Stomach smooth muscle (tissue), 2 donors: ENCODE results near the gene COL5A1.
"Not testable (repeated sequence)": the region's sequence is repeated elsewhere in the genome, so short reads cannot be mapped to it uniquely, and the experiment has no call there.

Source experiments
- H3K27ac ChIP-seq: one replicate; pipeline ENCODE4 v1.7.0; 2013; ENCODE audit warnings: mild to moderate bottlenecking, low read length, inconsistent platforms
- H3K27me3 ChIP-seq, 2 donors: one replicate each; pipeline ENCODE4 v1.7.0; 2013; ENCODE audit warnings: low read length in 2 of 2; ENCODE audit not compliant: insufficient read depth in 2 of 2, control insufficient read depth in 1 of 2
- H3K36me3 ChIP-seq, 2 donors: one replicate each; pipeline ENCODE4 v1.7.0; 2013; ENCODE audit warnings: low read length in 2 of 2; ENCODE audit not compliant: control insufficient read depth in 2 of 2, insufficient read depth in 2 of 2
- H3K4me1 ChIP-seq: one replicate; pipeline ENCODE4 v1.7.0; 2013; ENCODE audit warnings: low read length; ENCODE audit not compliant: control insufficient read depth, insufficient read depth
- H3K4me3 ChIP-seq, 2 donors: one replicate each; pipeline ENCODE4 v1.7.0; 2013; ENCODE audit warnings: low read length in 2 of 2
- H3K9ac ChIP-seq, 2 donors: one replicate each; pipeline ENCODE4 v1.7.0; 2013; ENCODE audit warnings: low read length in 2 of 2, mild to moderate bottlenecking in 1 of 2
- H3K9me3 ChIP-seq, 2 donors: one replicate each; pipeline ENCODE4 v1.7.0; 2013; ENCODE audit warnings: low read length in 2 of 2; ENCODE audit not compliant: control insufficient read depth in 2 of 2
- donor health status: healthy.
- donor health status: Pancreatic carcinoma.

COL5A1 gene

DNA sequence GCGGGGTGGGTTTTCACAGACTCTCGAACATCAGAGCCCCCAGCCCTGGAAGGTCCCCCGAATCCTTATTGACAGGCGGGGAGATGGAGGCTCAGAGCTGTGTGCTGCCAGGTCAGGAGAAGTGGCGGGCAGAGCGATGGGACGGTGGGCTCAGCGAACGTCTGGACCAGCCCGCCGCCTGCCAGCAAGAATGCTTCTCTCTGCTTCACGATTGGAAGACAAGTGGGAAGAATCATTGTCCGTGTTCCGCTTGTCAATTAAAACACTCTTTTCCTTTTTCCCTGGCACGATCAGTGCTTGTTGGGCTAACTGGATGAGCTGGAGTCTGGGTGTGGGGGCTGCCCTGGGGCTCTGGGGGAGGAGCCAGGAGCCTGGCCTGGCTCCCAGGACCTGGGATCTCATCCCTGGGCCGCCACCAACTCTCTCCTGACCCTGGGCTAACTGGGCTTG is 1.6 kb downstream of the COL5A1 start:
- Histone ChIP-seq H3K9me3 (no peaks in the 10 kb centered on the region), H3K4me3 (peak overlapping the region; percentile 82 to 87), H3K9ac (peak overlapping the region; percentile 71), H3K27me3 (no peaks in the 10 kb centered on the region), H3K36me3 (no peaks in the 10 kb centered on the region), H3K27ac (peak overlapping the region; percentile 88), H3K4me1 (peaks cover 65% of the 10 kb centered on the region)

DNA sequence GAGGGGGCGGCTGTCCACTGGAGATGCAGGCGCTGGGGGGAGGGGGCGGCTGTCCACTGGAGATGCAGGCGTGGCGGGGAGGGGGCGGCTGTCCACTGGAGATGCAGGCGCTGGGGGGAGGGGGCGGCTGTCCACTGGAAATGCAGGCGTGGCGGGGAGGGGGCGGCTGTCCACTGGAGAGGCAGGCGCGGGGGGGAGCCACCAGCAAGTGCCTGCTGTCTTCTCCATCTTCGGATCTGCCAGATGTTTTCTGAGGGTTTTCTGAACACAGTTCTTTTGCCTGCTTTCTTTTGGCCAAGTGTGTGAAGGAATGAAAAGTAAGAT is 2.8 kb downstream of the COL5A1 start:
- Histone ChIP-seq H3K4me3 (peak overlapping the region; percentile 50 to 73), H3K4me1 (peaks cover 75% of the 10 kb centered on the region), H3K27ac (peak overlapping the region; percentile 77)
- H3K27me3 ChIP-seq, H3K9ac ChIP-seq, H3K9me3 ChIP-seq, H3K36me3 ChIP-seq: not testable (repeated sequence)

DNA sequence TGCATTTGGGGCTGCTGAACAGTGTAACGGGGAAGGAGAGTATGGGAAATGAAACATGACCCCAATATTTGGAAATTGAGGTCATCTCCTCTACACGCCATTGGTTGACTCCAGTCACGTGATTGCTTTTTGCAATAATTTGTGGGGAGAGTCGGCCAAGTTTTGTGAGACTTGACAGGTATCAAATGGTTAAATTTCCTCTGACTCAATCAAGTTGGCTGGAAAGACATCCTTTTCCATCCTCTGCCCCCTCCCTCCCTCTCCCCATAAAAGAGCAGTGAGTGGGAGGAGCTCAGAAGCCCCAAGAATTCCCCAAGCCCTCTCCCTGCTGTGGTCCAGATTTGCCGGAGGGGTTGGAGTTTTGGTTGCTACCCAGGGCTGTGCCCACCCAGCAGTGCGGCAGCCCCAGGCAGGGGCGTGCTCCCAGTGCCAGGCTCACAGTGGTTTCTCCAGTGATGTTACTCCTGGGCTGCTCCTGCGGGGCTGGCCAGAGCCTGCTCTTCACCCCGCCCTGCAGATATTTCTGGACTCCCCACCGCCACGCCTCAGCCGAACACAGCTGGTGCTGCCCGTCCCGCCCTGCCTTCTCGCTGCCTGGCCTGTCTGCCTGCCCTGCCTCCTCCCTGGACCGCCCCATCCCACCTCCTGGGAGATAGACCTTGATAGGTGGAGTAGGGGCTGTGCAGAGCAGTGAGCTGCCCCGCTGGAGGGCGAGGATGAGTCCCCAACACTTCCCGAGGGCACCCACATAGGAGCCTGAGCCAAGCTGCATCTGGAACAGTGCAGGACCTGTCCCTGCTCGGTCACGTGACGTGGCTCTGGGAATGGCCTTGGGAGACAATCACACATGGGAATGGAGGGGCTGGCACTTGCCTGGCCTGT is 3.4 kb downstream of the COL5A1 start:
- Histone ChIP-seq H3K9ac (peak overlapping the region; percentile 36 to 39), H3K27ac (peak overlapping the region; percentile 77), H3K4me3 (peak overlapping the region; percentile 50 to 73), H3K36me3 (peaks cover 0 to 4% of the 10 kb centered on the region in 2 donors), H3K9me3 (no peaks in the 10 kb centered on the region), H3K4me1 (peaks cover 75% of the 10 kb centered on the region), H3K27me3 (no peaks in the 10 kb centered on the region)

DNA sequence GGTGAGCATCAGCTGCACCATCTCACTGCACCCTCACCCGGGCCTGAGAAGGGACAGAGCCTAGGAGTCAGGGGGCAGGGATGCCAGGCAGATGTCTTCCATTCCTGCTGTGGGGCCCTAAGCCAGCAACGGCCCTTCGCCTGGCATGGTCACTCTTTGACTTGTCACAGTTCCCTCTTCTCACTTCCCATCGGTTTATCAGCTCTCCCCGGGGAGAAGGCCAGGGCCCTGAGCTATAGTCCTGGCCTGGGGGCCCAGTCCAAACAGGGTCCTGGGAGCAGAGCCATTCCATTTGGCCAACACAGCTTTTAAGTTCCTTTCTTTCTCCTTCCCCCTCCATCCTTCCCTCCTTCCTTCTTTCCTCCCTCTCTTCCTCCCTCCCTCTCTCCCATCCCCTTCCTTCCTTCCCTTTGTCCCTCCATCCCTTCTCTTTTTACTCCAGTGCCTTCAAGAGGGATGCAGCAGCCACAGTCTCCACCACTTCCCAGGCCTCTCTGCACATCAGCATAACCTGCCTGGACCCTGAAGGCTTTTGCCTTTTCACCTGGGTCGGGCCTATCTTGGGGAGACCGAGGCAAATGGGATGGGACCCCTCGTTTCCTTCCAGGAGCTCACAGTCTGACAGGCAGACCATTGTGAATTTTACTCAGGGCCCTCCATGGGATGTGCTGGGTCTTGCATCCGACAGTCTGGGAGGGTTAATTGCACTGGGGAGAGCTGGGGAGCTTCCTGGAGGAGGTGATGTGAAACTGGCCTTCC is 4.2 kb downstream of the COL5A1 start:
- peak overlapping the region; percentile 36 to 39 for H3K9ac ChIP-seq
- H3K9me3 ChIP-seq: no peaks in the 10 kb centered on the region
- no peaks in the 10 kb centered on the region for H3K27me3 ChIP-seq
- peaks cover 4 to 6% of the 10 kb centered on the region in 2 donors for H3K36me3 ChIP-seq
- H3K27ac ChIP-seq: peak overlapping the region; percentile 77
- peak overlapping the region; percentile 50 to 73 for H3K4me3 ChIP-seq
- H3K4me1 ChIP-seq: peaks cover 72% of the 10 kb centered on the region

DNA sequence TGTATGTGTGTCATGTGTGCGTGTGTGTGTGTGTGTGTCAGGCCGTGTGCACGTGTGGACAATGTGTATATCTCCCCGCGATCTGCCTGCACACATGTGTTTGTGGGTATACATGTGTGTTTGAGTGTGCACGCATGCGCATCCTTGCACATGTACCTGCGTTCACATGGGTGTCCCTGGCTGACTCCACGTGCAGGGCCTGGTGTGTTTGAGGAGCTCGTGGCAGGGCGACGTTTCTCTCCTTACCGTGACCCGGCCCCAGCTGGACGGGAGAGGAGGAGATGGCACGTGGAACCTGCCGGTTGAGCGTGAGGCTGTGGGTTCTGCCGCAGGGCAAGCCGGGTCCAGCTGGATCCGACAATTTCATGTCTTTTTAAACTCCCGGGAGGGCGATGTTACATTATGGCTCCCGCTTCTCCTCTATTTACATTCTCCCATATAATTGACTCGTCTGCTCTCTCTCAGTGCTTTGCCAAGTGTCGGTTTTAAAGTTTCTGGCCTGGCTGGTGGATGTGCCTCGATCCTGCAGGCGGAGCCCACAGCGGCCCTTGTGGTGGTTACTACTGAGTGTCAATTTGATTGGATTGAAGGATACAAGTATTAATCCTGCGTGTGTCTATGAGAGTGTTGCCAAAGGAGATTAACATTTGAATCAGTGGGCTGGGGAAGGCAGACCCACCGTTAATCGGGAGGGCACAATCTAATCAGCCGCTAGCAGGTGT is 5.9 kb downstream of the COL5A1 start:
- Histone ChIP-seq H3K4me3 (peak overlapping the region in 1 of 2 donors; percentile 61), H3K27ac (peak overlapping the region; percentile 77)

DNA sequence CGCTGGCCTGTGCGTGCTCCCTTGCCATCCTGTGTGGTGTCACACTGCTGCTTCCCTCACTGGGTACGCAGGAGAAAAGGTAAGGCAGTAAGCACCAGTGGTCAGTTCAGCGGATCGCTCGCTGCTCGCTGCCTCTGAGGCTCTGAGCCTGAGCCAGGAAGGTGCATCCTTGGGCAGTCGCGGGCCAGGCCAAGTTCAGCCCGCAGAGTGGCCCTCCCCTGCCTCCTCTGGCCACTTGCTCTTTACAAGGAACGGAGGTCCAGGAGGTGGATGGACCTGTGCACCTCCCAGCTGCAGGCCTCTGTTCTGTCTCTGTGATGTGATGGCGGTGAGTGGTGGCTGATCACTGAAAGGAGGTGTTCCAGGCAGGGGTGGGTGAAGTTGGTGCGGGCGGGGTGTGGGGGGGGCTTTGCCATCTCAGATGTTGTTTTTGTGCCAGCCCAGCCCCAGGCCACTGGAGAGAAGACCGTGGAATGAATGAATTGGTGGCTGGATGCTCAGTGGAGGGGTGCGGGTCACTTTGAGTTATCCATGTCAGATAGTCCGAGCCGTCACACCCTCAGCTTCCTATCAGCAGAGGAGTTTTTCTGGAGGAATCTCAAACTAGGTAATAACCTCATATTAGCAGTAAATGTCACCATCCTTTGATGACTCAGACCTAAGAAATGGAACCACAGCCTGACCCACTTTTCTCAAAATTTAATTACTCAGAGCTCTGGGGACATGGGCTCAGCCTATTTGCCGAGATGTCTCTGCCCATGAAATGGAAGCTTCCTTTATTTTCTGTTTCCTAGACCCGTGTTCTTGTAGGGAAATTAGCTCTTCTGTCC is 7.3 kb downstream of the COL5A1 start:
- H3K27ac ChIP-seq: peak overlapping the region; percentile 46
- H3K4me1 ChIP-seq: peaks cover 75% of the 10 kb centered on the region
- H3K27me3 ChIP-seq: no peaks in the 10 kb centered on the region
- peak overlapping the region in 1 of 2 donors; percentile 21 for H3K9ac ChIP-seq
- no peak overlapping the region for H3K4me3 ChIP-seq
- no peaks in the 10 kb centered on the region for H3K9me3 ChIP-seq
- H3K36me3 ChIP-seq: peaks cover 6 to 7% of the 10 kb centered on the region in 2 donors

More for the DNA sequence above, 5.9 kb downstream of the COL5A1 start:
- Histone ChIP-seq H3K4me1 (peaks cover 77% of the 10 kb centered on the region), H3K9me3 (no peaks in the 10 kb centered on the region), H3K9ac (peak overlapping the region in 1 of 2 donors; percentile 55), H3K36me3 (peaks cover 4 to 6% of the 10 kb centered on the region in 2 donors), H3K27me3 (no peaks in the 10 kb centered on the region)

DNA sequence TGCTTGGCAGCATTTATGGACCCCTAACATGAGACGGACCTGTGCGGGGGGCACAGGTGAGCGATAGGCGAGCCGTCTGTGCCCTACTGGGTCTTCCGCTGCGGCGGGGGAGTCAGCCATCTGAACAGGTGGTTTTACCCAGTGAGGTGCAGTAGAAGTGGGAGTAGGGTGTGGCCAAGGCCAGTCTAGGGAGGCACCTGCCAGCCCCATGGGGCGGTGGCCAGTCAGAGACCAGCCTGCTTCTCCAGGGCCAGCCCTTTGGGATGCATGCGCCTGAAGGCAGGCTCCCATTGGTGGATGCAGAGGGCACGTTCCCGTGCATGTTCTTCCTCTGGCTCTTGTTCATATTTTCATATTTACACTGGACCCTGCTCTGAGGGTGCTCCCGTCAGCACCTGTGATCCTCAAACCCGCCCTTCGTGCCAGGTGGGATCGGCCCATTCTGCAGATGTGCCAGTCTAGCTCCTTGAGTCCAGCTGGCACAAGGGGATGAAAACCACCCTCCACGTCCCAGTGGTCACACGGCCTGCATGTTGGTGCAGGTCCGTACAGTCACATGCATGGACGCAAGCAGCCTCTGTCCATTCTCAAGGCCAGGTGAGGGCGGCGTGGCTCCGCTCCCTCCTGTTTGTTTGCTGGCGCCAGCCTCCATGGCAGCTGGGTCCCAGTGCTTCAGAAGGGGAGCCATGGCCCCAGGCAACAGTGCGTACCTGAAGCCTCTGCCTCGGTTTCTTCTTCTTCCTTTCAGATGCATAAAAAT is 9.0 kb downstream of the COL5A1 start:
- H3K9ac ChIP-seq: no peak overlapping the region
- peaks cover 76% of the 10 kb centered on the region for H3K4me1 ChIP-seq
- H3K36me3 ChIP-seq: peaks cover 6 to 7% of the 10 kb centered on the region in 2 donors
- no peak overlapping the region for H3K27ac ChIP-seq
- H3K27me3 ChIP-seq: no peaks in the 10 kb centered on the region
- no peaks in the 10 kb centered on the region for H3K9me3 ChIP-seq
- H3K4me3 ChIP-seq: no peak overlapping the region

DNA sequence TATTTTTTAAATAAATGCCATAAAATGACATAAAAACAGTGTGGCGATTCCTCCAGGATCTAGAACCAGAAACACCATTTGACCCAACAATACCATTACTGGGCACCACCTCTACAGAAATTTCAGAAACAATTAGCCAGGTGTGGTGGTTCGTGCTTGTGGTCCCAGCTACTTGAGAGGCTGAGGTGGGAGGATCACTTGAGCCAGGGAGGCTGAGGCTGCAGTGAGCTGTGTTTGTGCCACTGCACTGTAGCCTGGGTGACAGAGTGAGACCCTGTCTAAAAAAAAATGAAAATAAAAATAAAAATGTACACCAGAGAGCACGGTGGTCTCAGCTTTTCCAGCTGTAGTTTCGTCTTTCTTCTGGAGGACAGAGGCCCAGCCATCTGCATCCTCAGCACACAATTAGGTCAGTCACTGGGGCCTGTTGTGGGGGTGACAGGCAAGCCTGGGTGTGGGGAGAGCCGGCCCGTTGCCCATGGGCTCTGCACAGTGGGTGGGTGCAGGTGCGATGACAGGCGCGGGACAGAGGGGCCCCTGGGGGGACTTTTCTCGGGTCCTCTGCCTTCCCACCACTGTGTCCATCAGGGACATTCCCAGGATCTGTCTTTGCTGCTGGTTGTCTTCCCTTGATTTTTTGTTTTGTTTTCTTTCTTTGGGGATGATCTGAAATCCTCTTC is 9.8 kb downstream of the COL5A1 start:
- peaks cover 75% of the 10 kb centered on the region for H3K4me1 ChIP-seq
- H3K27ac ChIP-seq: no peak overlapping the region
- H3K36me3 ChIP-seq: peaks cover 6 to 7% of the 10 kb centered on the region in 2 donors
- no peaks in the 10 kb centered on the region for H3K27me3 ChIP-seq
- no peaks in the 10 kb centered on the region for H3K9me3 ChIP-seq
- H3K4me3 ChIP-seq: no peak overlapping the region
- no peak overlapping the region for H3K9ac ChIP-seq
